ENCODE results near the gene TNS1. TPM values are rescaled to one million over a fixed set of nuclear protein-coding genes. Genes with fewer than 3 reads are reported as not detected.

Gene TNS1
- total RNA-seq, 1 experiment from 2014 or later, result 3.4 TPM

GRCh38 chr2:217752714-217753459 lies 249.9 kb downstream of the TNS1 start:
- H3K14ac ChIP-seq (ENCODE audit: insufficient read depth, low read length), result no peak overlapping the region
- H3K18ac ChIP-seq (ENCODE audit: insufficient read length, low read depth, low read length), result no peak overlapping the region
- no peak overlapping the region for H2BK5ac ChIP-seq (ENCODE audit: insufficient read length, low read length)
- no peak for TF ChIP-seq CTCF (conservative IDR thresholded peaks at IDR 0.05)
- no peak overlapping the region for H3T11ph ChIP-seq (ENCODE audit: low read length)
- no peak overlapping the region for H3K4me3 Mint-ChIP-seq
- H3K9me3 Mint-ChIP-seq, result peaks cover 2 to 3% of the 10 kb centered on the region in 2 experiments; a peak in 2 of 5 replicates
- no peak overlapping the region for H3K9ac ChIP-seq (ENCODE audit: extremely low read depth, insufficient read length, low read length)
- H2AFZ ChIP-seq (ENCODE audit: low read length), result no peak overlapping the region
- no CpG with 5 or more reads among the region's 10 CpGs for WGBS (ENCODE audit: extremely low coverage, insufficient read length, low lambda C conversion rate)
- no peaks in the 10 kb centered on the region for H4K20me1 ChIP-seq (ENCODE audit: control insufficient read depth, insufficient read depth, insufficient read length)
- no peak overlapping the region for H2AK5ac ChIP-seq (ENCODE audit: insufficient read length, low read length)
- H3K27ac Mint-ChIP-seq, result no peak overlapping the region
- DNase-seq, result no peak
- no peak overlapping the region for H4K8ac ChIP-seq (replicated peaks; ENCODE audit: insufficient read length, low read depth, low read length)
- H3K4ac ChIP-seq (ENCODE audit: low read depth, low read length), result no peak overlapping the region
- H3K79me1 ChIP-seq (ENCODE audit: insufficient read depth, low read depth, low read length, poor library complexity, severe bottlenecking), result no peaks in the 10 kb centered on the region
- peaks cover 10 to 23% of the 10 kb centered on the region in 2 experiments for H3K4me1 Mint-ChIP-seq
- no peaks in the 10 kb centered on the region for H3K79me2 ChIP-seq (ENCODE audit: insufficient read depth, low read length)
- H2BK20ac ChIP-seq (ENCODE audit: low read depth, low read length, poor library complexity, severe bottlenecking), result no peak overlapping the region
- no peak overlapping the region for H4K91ac ChIP-seq (ENCODE audit: insufficient read length, low read depth, low read length)
- H3K36me3 Mint-ChIP-seq (ENCODE audit: insufficient read depth in 1 of 3, low read depth in 3 of 3), result no peaks in the 10 kb centered on the region; a peak in 1 of 7 replicates
- no peak overlapping the region for H3K4me2 ChIP-seq (ENCODE audit: insufficient read depth, insufficient read length, low read length)
- H3K27me3 ChIP-seq (ENCODE audit: insufficient read depth, low read length), result no peaks in the 10 kb centered on the region
- H3K23ac ChIP-seq (ENCODE audit: insufficient read length, low read depth, low read length), result no peak overlapping the region
- no peak overlapping the region for H3K56ac ChIP-seq (ENCODE audit: insufficient read length, low read depth, low read length)
- H2BK15ac ChIP-seq (ENCODE audit: low read depth, low read length), result no peak overlapping the region
- no peak overlapping the region for H2BK12ac ChIP-seq (ENCODE audit: insufficient read length, low read depth, low read length)
- H3K4me1 ChIP-seq (ENCODE audit: insufficient read depth, low read length), result no peaks in the 10 kb centered on the region
- H2BK120ac ChIP-seq (ENCODE audit: low read depth, low read length, poor library complexity, severe bottlenecking), result no peak overlapping the region
- peaks cover 2% of the 10 kb centered on the region for H3K23me2 ChIP-seq (ENCODE audit: insufficient read length, low read depth, low read length, poor library complexity, severe bottlenecking)
- H3K27ac ChIP-seq (ENCODE audit: insufficient read length, low read depth, low read length), result no peak overlapping the region
- peaks cover 31% of the 10 kb centered on the region for H3K27me3 Mint-ChIP-seq (ENCODE audit: low read depth)
- H4K5ac ChIP-seq (ENCODE audit: insufficient read length, low read depth, low read length), result no peak overlapping the region
- H3K9me3 ChIP-seq (ENCODE audit: control insufficient read depth, low read depth, low read length), result no peaks in the 10 kb centered on the region
